OCI-LY7 (cell line): ENCODE measurements around the gene ODC1.

Experiments used
- CTCF ChIP-seq: fragments of 200-600 bp; sonication (generic); conservative IDR thresholded peaks from 2 replicates; pipeline ENCODE4 v1.5.1; 2014; ENCODE audit warnings: mild to moderate bottlenecking, antibody characterized with exemption, low read length, moderate library complexity, mixed read lengths
- EZH2phosphoT487 ChIP-seq: fragments of 200-600 bp; sonication (generic); IDR thresholded peaks from 2 replicates; pipeline ENCODE4 v1.6.1; 2018; ENCODE audit warnings: low read depth, borderline replicate concordance, mild to moderate bottlenecking, mixed run types, antibody characterized with exemption, low read length, moderate library complexity, mixed read lengths

DNA sequence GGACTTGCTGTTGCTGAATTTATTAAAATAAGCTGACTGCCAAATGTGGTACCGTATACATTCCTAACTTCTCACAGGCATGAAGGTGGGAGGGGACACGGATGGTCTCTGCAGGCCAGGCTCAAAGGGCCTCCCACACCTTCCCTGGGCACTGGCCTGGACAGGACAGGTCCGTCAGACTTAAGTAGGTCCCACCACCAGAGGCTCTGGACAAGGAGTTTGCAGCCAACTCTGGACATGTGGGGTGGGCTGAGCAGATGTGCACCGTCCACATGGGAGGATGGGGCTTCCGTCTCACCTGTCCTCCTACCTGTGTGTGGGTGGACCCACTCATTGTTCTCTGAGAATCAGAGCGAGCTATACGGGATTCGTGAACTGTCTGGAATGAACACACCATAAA lies 8.2 kb downstream of the ODC1 start:
- TF ChIP-seq CTCF, result no peak
- TF ChIP-seq EZH2phosphoT487, result no peak
